ENCODE measurements around the gene ZBTB16.

ZBTB16 gene

GRCh38 chr11:114115451-114115928, 56.0 kb downstream of the ZBTB16 start:
- H3K9me3 ChIP-seq (ENCODE audit: control insufficient read depth, low read length): no peaks in the 10 kb centered on the region
- peaks cover 46% of the 10 kb centered on the region for H3K79me2 ChIP-seq
- no peak overlapping the region for H3K9ac ChIP-seq
- H3K4me2 ChIP-seq (ENCODE audit: low read length): no peak overlapping the region
- no peak for TF ChIP-seq CTCF (IDR thresholded peaks at IDR 0.05)
- no peak overlapping the region for H3K27ac ChIP-seq
- H3K27me3 ChIP-seq (ENCODE audit: control insufficient read depth, insufficient read depth, low read length): no peaks in the 10 kb centered on the region
- H3K4me1 ChIP-seq: peaks cover 3% of the 10 kb centered on the region
- no peak overlapping the region for H2AFZ ChIP-seq
- no peaks in the 10 kb centered on the region for H3K36me3 ChIP-seq (ENCODE audit: control insufficient read depth, insufficient read depth, low read length)
- no peak overlapping the region for H3K4me3 ChIP-seq (ENCODE audit: low read depth, low read length)

GRCh38 chr11:114116357-114116756, 56.8 kb downstream of the ZBTB16 start:
- Histone ChIP-seq H3K36me3 (ENCODE audit: control insufficient read depth, insufficient read depth, low read length) (no peaks in the 10 kb centered on the region), H3K4me1 (no peaks in the 10 kb centered on the region), H3K27ac (no peak overlapping the region), H3K79me2 (peaks cover 54% of the 10 kb centered on the region), H3K27me3 (ENCODE audit: control insufficient read depth, insufficient read depth, low read length) (no peaks in the 10 kb centered on the region), H3K4me2 (ENCODE audit: low read length) (no peak overlapping the region), H2AFZ (no peak overlapping the region), H3K9ac (no peak overlapping the region), H3K9me3 (ENCODE audit: control insufficient read depth, low read length) (no peaks in the 10 kb centered on the region), H3K4me3 (ENCODE audit: low read depth, low read length) (no peak overlapping the region)
- TF ChIP-seq CTCF (IDR thresholded peaks at IDR 0.05): no peak

- H3K4me1 ChIP-seq: no peaks in the 10 kb centered on the region
- no peak for TF ChIP-seq CTCF (IDR thresholded peaks at IDR 0.05)
- no peak overlapping the region for H3K27ac ChIP-seq
- peaks cover 54% of the 10 kb centered on the region for H3K79me2 ChIP-seq
- no peak overlapping the region for H3K4me2 ChIP-seq (ENCODE audit: low read length)
- H3K27me3 ChIP-seq (ENCODE audit: control insufficient read depth, insufficient read depth, low read length): no peaks in the 10 kb centered on the region
- H3K9me3 ChIP-seq (ENCODE audit: control insufficient read depth, low read length): no peaks in the 10 kb centered on the region
- H3K36me3 ChIP-seq (ENCODE audit: control insufficient read depth, insufficient read depth, low read length): no peaks in the 10 kb centered on the region
- H3K9ac ChIP-seq: no peak overlapping the region
- H3K4me3 ChIP-seq (ENCODE audit: low read depth, low read length): no peak overlapping the region
- H2AFZ ChIP-seq: no peak overlapping the region
Measured at GRCh38 chr11:114116800-114117199, 57.3 kb downstream of the ZBTB16 start.

- Histone ChIP-seq H3K4me3 (ENCODE audit: low read depth, low read length) (no peak overlapping the region), H3K79me2 (peaks cover 56% of the 10 kb centered on the region), H2AFZ (no peak overlapping the region), H3K36me3 (ENCODE audit: control insufficient read depth, insufficient read depth, low read length) (no peaks in the 10 kb centered on the region), H3K9me3 (ENCODE audit: control insufficient read depth, low read length) (no peaks in the 10 kb centered on the region), H3K27me3 (ENCODE audit: control insufficient read depth, insufficient read depth, low read length) (no peaks in the 10 kb centered on the region), H3K4me1 (peaks cover 13% of the 10 kb centered on the region), H3K9ac (no peak overlapping the region), H3K4me2 (ENCODE audit: low read length) (no peak overlapping the region), H3K27ac (no peak overlapping the region)
- no peak for TF ChIP-seq CTCF (IDR thresholded peaks at IDR 0.05)
Measured at GRCh38 chr11:114120606-114121005, 61.1 kb downstream of the ZBTB16 start.

- Histone ChIP-seq H3K4me3 (ENCODE audit: low read depth, low read length) (no peak overlapping the region), H3K4me2 (ENCODE audit: low read length) (no peak overlapping the region), H3K36me3 (ENCODE audit: control insufficient read depth, insufficient read depth, low read length) (no peaks in the 10 kb centered on the region), H3K79me2 (peaks cover 53% of the 10 kb centered on the region), H3K9me3 (ENCODE audit: control insufficient read depth, low read length) (no peaks in the 10 kb centered on the region), H3K27me3 (ENCODE audit: control insufficient read depth, insufficient read depth, low read length) (no peaks in the 10 kb centered on the region), H3K27ac (peak overlapping the region; percentile 42), H3K4me1 (peaks cover 13% of the 10 kb centered on the region), H3K9ac (no peak overlapping the region), H2AFZ (no peak overlapping the region)
- TF ChIP-seq CTCF (IDR thresholded peaks at IDR 0.05): no peak
Measured at GRCh38 chr11:114121138-114121537, 61.6 kb downstream of the ZBTB16 start.

Data from parathyroid adenoma (tissue), 2 donors.